ENCODE results near the gene WWC1.

DNA sequence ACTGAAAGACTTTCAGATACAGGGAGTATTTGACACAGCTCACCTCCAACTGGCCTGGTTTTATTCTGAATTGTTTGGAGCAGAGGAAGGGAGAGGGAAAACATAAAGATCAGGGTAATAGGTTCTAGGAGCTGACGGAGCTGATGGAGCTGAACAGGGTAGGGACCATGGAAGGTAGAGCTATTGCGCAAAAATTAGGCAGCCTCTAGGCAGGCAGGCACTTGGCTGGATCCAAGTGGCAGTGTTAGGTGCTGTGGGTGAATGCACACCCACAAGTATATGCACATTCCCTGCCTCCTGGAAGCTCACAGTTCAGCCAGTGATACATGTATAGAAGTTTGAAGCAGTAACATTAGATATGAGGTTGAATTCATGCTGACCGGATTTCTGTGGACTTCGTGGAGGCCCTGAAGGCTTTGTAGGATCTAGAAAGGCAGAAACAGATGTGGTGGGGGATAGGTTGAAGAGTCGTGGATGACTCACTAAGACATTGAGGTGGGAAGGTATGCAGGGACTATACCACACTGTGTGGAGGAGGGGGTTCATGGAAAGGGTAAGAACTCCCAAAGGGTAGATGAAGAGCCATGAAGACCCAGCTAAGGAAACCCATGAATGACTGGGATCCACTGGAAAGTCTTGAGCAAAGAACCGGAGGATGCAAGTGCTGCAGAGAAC is 50.8 kb downstream of the WWC1 start:
- TF ChIP-seq POLR2A (IDR thresholded peaks at IDR 0.05; ENCODE audit: low read depth, low read length) (no peak), POLR2AphosphoS5 (IDR thresholded peaks at IDR 0.05; ENCODE audit: low read depth, low read length) (no peak), SPI1 (IDR thresholded peaks at IDR 0.05; ENCODE audit: low read depth, low read length) (no peak)

All from GM12891 (cell line).